GM18502 (cell line): ENCODE data around the gene HS1BP3.

Experiments
- ATAC-seq: cut with Tn5 transposase; IDR thresholded peaks from one replicate; pipeline ENCODE4 v1.9.1; 2021; ENCODE audit warnings: mild to moderate bottlenecking; ENCODE audit not compliant: unreplicated experiment, poor library complexity

The HS1BP3 gene

GRCh38 chr2:20592106-20593071, 58.5 kb downstream of the HS1BP3 start:
- no peak for ATAC-seq

DNA sequence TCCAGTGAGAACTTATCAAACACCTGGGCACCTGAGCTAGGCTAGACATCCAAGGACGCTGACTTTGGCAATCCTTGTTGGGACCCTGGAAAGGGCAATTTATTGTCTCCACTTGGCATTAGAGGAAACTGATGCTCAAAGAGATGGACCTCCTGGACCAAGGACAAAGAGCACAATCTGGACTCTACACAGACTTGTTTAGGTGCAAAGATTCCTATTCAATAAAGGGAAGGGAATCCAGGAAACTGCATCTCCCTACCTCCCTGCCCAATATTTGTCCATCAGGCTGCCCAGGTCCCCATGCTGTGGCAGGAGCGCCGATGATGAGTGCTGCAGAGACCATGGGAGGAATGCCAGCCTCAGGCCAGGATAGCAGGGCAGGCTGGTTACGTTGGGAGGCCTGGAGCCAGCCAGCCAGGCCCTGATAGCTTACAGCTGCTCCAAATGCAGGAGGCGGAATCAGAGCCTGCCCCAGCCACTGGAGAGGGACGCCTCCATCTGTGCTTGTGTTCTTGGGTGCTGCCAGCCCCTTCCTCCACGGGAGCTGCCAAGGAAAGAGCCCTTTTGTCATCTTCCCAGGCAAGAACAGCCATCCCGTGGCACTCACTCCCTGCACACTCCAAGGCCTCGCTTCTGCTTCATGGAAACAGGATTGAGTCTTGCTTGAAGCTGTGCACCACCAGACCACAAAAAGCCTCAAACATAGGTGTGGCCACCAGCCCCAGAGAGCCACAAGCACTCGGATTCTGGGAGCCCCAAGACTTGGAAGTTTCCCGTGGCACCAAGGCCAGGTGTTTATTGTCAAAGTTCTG, 60.0 kb downstream of the HS1BP3 start:
- no peak for ATAC-seq

DNA sequence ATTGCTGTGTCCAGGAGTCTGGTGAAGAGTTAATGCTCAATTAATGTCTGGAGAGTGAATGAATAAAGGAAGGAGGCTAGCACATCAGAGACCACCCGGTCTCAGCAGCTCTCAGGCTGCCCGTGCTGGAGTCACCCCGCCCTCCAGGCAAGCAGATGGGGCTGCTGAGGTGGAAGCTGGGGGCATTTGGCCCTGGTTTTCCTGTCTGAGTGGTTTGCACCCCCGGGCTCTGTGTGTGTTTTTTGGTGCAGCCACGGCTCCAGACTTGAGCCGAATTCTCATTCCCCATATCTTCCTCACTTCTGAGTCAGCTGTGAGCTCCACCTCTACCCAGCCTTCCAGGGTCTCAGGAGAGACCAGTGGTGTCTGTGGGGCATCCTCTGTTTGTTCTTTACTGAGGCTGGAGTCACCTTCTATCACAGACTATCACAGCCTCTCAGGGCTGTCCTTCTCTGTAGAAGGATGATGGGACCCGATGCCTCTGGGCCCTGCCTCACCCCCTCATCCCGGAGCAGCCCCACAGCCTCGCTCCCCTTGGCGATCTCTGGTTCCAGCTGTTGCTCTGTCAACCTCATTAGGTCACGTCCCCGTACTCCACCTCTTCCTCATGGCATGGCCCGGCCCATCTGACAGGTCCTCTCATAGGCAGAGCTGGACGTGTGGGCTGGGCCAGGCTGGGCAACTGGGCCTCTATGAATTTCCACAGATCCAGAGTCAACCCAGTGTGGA, 60.8 kb downstream of the HS1BP3 start:
- no peak for ATAC-seq

GRCh38 chr2:20588918-20589871, 61.7 kb downstream of the HS1BP3 start:
- no peak for ATAC-seq

DNA sequence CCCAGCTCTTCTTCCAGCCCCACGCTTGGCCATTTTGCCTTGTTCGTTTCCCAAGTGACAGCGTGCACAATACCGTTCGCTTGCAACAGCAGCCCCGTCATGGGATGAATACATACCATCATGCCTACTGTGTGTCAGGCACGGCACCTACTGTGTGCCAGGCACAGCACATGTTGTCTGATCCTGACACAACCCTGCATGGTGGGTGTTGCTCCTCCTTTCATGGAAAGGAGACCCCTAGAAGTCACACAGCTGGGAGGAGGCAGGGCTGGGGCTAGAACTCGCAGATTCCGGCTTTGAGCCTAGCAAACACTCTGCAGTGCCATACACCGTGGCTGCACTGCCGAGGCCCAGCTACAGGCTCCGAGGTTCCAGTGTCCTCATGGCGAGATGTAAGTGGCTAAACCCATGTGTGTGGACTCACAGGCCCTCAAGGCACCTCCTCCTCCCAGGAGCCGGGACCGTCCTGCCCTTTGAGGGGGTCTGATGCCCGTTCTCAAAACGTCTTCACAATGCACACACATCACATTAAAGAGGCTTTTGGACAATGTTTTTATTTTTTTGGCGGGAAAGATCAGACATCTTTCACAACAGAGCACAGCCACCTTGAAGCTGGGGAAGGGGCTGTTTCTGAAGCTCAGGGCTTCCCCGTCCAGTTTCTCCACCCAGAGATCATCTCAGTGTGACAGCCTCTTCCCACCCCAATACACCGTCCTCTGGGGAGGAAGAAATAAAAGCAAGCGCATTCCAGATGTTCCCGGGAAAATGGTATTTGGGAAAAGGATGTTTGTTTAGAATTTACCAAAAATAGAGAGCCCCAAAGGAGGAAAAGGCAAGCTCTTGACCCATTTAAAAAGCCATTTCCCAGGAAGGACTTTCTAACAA, 64.9 kb downstream of the HS1BP3 start:
- no peak for ATAC-seq

DNA sequence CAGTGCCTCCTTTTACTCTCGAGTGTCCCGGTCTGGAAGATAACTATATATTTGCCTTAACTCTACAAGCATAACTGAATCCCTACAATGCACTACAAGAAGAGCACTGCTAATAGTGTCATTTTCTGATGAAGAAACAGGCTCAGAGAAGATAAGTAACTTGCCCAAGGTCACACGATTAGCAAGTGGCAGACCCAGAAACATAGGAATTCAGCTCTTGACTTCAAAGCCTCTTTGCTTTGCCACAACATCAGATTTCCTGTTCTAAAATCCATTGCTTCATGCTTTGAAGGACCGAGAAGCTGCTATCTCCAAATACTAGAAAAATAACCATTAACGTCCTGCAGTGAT, 65.6 kb downstream of the HS1BP3 start:
- ATAC-seq = no peak

DNA sequence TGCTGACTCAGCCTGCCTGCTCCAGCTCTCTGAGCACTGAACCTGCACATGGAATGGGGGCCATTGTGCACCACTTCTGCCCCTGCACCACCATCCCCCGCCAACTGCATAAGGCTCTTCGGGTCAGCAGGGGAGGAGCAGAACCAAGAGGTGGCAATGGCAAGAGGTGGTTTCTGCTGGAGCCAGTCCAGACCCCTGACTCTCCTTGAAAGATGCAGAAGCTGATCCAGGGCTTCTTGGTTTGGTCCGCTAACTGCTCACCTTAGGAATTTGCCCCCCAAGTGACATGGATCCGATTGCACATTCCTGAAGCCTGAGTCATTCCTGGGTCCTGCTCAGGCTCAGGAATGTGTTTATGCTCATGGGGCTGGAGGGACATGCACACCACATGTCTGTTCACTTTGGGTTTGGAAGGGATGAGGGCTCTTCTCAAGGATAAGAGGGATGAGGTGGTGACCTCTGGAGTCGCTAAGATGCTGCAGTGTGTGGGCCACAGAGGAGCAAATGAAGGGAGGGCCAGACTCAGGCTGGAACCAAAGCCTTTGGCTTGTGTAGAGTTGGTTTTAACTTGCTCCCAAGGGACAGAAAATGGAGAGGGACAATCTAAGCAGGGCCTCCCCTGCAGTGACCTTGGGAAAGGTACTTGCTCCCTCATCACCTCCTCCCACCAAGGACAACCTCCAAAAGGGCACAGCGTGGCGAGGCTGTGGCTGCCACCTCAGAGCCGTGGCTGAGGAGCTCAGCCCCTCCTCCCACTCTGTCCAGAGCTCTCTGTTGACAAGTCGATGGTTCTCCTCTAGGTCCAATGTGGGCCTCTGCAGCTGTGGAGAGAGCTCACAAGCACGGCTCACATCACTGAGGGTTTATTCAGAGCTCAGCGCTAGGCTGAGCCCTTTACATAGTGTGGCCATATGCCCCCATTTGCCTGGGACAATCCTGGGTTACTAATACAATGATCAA, 66.2 kb downstream of the HS1BP3 start:
- ATAC-seq = no peak

DNA sequence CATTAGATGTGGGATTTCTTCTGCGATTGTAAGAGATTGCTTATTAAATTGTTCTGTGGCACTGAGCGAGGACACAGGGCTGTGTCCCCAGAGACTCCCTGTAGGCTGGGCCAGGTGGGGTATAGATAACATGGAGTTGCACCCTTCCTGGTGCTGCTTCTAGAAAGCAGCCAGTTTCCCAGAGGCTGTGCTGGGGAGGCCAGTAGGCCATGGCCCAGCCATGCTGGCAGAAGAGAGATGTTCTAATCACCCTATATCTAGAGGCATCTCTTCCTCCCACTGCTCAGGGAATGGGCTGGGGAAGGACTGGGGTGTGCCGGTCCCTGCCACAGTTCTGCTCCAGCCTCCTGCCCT, 66.9 kb downstream of the HS1BP3 start:
- ATAC-seq = no peak

GRCh38 chr2:20583425-20583881, 67.4 kb downstream of the HS1BP3 start:
- ATAC-seq = no peak

DNA sequence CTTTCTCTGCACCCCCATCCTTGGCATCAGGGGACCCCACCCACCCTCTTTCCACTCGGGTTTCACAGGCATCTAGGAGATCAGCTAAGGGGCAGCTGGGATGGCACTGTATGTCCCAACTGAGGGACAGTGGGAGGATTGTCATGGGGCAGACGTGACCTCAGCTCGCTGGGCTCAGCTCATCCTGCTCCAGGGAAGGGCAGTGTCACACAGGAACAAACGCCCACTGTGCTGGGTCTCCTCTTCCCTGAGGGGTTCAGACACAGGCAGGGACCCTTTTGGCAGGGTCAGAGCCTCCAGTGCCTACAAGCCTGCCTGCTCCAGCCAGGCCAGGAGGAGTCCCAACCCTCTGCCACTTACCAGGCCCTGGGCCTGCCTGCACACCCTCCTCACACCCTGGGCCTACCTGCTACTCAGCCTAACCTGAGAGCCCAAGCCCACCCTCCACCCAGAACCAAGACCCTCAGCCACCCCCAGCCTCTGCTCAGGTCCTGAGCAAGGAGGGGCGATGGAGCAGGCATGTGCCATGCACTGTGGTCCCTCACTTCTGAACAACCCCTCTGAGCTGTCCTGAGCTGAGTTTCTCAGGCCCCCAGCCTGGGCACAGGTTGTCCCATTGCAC, 68.2 kb downstream of the HS1BP3 start:
- no peak for ATAC-seq

- ATAC-seq = no peak
Measured at GRCh38 chr2:20580690-20581437, 70.0 kb downstream of the HS1BP3 start.

GRCh38 chr2:20579866-20580265, 71.0 kb downstream of the HS1BP3 start:
- no peak for ATAC-seq

GRCh38 chr2:20578895-20579825, 71.7 kb downstream of the HS1BP3 start:
- ATAC-seq = peak; percentile 52

GRCh38 chr2:20578266-20578894, 72.5 kb downstream of the HS1BP3 start:
- no peak for ATAC-seq
